K562 (cell line): Measurements from ENCODE around the gene ZNF865. TPM values are rescaled to one million over a fixed set of nuclear protein-coding genes. Genes with fewer than 3 reads are reported as not detected.

Experiments used
- ATAC-seq: fragments of 200-7000 bp; cut with Tn5 transposase; 3 replicates; pipeline ENCODE4 v1.9.1; 2020; ENCODE audit warnings: moderate library complexity
- BruUV-seq: library from RNA; stranded (reverse); fragments of 400-500 nt; replicated peaks from 2 replicates; lab custom pipeline; 2021; lab: Mats Ljungman, UMichigan
- CTCF ChIA-PET: fragments of 300-600 bp; formaldehyde crosslinking; extraction: SDS; loops from one replicate; lab custom pipeline; 2021; ENCODE audit warnings: low intra/inter-chr PET ratio; lab: Yijun Ruan, JAX
- POLR2A ChIA-PET: fragments of 300-600, 350-650 bp; sonication (Branson Sonifier 250); formaldehyde crosslinking; extraction: SDS; loops from one replicate; lab custom pipeline; 2021; ENCODE audit warnings: antibody characterized with exemption, inconsistent platforms; lab: Yijun Ruan, JAX
- DNase-seq, 4 experiments: peaks; one replicate each; pipeline versions ENCODE4 v3.0.0 to v3.0.0-alpha.2; 2011 to 2018; ENCODE audit warnings: low spot score in 3 of 4, mixed read lengths in 3 of 4; ENCODE audit errors: extremely low read depth in 1 of 4
- FAIRE-seq: peaks from 2 replicates; lab custom pipeline; 2011; peaks lifted over from hg19 to GRCh38; lab: Jason Lieb, UNC
- H2AFZ ChIP-seq: 2 replicates; pipeline ENCODE4 v1.6.0; 2011; ENCODE audit warnings: low read depth, low read length, control low read depth, inconsistent platforms
- H3K27ac ChIP-seq: fragments of 200-600 bp; 3 replicates; pipeline ENCODE4 v1.8.0; 2011; ENCODE audit warnings: low read depth, mild to moderate bottlenecking, control low read depth, inconsistent platforms, low read length, moderate library complexity, mixed read lengths; ENCODE audit errors: extremely low read depth
- H3K27me3 ChIP-seq, 2 experiments: fragments of 300-600 bp in 1 of 2; 2 replicates in 1 of 2; 3 replicates in 1 of 2; pipeline versions ENCODE4 v1.6.0 to v1.8.0; 2011; ENCODE audit warnings: inconsistent platforms in 2 of 2, low read length in 2 of 2, mild to moderate bottlenecking in 1 of 2, mixed read lengths in 1 of 2, moderate library complexity in 1 of 2; ENCODE audit not compliant: control insufficient read depth in 2 of 2, insufficient read depth in 2 of 2
- H3K36me3 ChIP-seq: fragments of 300-600 bp; 3 replicates; pipeline ENCODE4 v1.8.0; 2011; ENCODE audit warnings: mild to moderate bottlenecking, low read length, inconsistent platforms; ENCODE audit not compliant: control insufficient read depth, insufficient read depth
- H3K4me1 ChIP-seq, 2 experiments: fragments of 200-600 bp in 1 of 2; replicated peaks in 1 of 2; 2 replicates in 1 of 2; 3 replicates in 1 of 2; pipeline versions ENCODE4 v1.5.1 to v1.8.0; 2011; ENCODE audit warnings: inconsistent platforms in 2 of 2, low read length in 2 of 2, mild to moderate bottlenecking in 1 of 2, mixed read lengths in 1 of 2, moderate library complexity in 1 of 2; ENCODE audit not compliant: control insufficient read depth in 2 of 2, insufficient read depth in 2 of 2
- H3K4me2 ChIP-seq: 2 replicates; pipeline ENCODE4 v1.6.1; 2011; ENCODE audit warnings: low read length, control low read depth, inconsistent platforms, mixed read lengths; ENCODE audit not compliant: insufficient read depth
- H3K4me3 ChIP-seq: fragments of 200-600 bp; sonication (generic), shearing (Covaris generic); 2 replicates; pipeline ENCODE4 v1.5.1; 2016; ENCODE audit warnings: control low read depth, inconsistent platforms
- H3K79me2 ChIP-seq: fragments of 200-600 bp; 3 replicates; pipeline ENCODE4 v1.8.0; 2011; ENCODE audit warnings: low read length, inconsistent platforms; ENCODE audit not compliant: control insufficient read depth, insufficient read depth
- H3K9ac ChIP-seq, 2 experiments: 2 replicates each; pipeline versions ENCODE4 v1.6.0 to v1.6.1; 2011; ENCODE audit warnings: low read depth in 2 of 2, low read length in 2 of 2, control low read depth in 1 of 2, inconsistent platforms in 1 of 2, mild to moderate bottlenecking in 1 of 2, mixed read lengths in 1 of 2; ENCODE audit not compliant: insufficient read depth in 1 of 2
- H3K9me1 ChIP-seq: one replicate; pipeline ENCODE4 v1.6.0; 2011; ENCODE audit warnings: inconsistent platforms, mild to moderate bottlenecking, low read length, moderate library complexity; ENCODE audit not compliant: control insufficient read depth, insufficient read depth
- H3K9me3 ChIP-seq: replicated peaks from 2 replicates; pipeline ENCODE4 v1.5.1; 2011; ENCODE audit warnings: low read depth, low read length, inconsistent platforms; ENCODE audit not compliant: control insufficient read depth, insufficient read depth
- H4K20me1 ChIP-seq: replicated peaks from 2 replicates; pipeline ENCODE4 v1.6.1; 2011; ENCODE audit warnings: low read length, inconsistent platforms, mixed read lengths; ENCODE audit not compliant: control insufficient read depth, insufficient read depth
- BHLHE40 ChIP-seq: IDR thresholded peaks from 2 replicates; pipeline ENCODE4 v1.6.1; 2011; ENCODE audit warnings: low read length, improper control_type of control experiment
- DACH1 ChIP-seq: fragments of 450-650 bp; IDR thresholded peaks from 2 replicates; pipeline ENCODE4 v1.6.1; 2018; ENCODE audit not compliant: partially characterized antibody
- E2F5 ChIP-seq: sonication (generic); formaldehyde crosslinking; IDR thresholded peaks from 2 replicates; pipeline ENCODE4 v1.8.0; 2022; ENCODE audit warnings: mild to moderate bottlenecking, missing genetic modification reagents
- E2F8 ChIP-seq: fragments of 450-650 bp; IDR thresholded peaks from 2 replicates; pipeline ENCODE4 v1.7.1; 2018; ENCODE audit warnings: mild to moderate bottlenecking, low read depth; ENCODE audit not compliant: partially characterized antibody
- ELK3 ChIP-seq: fragments of 450-650 bp; formaldehyde crosslinking; IDR thresholded peaks from 2 replicates; pipeline ENCODE4 v1.4.0; 2020; ENCODE audit warnings: mild to moderate bottlenecking
- HIVEP1 ChIP-seq: fragments of 250-450 bp; sonication (Bioruptor Pico); IDR thresholded peaks from 2 replicates; pipeline ENCODE4 v1.4.0; 2020; ENCODE audit warnings: mild to moderate bottlenecking
- HOXB6 ChIP-seq: fragments of 250-450 bp; sonication (Bioruptor Pico); IDR thresholded peaks from 2 replicates; pipeline ENCODE4 v1.5.1; 2022; ENCODE audit warnings: mild to moderate bottlenecking, borderline replicate concordance
- NCOR1 ChIP-seq: fragments of 450-650 bp; IDR thresholded peaks from 2 replicates; pipeline ENCODE4 v1.6.1; 2016; ENCODE audit warnings: mild to moderate bottlenecking, moderate library complexity
- NR2C2 ChIP-seq, 2 experiments: fragments of 200-800 bp in 1 of 2; sonication (Bioruptor generic) in 1 of 2; sonication (generic) in 1 of 2; formaldehyde crosslinking in 1 of 2; IDR thresholded peaks; 2 replicates each; pipeline versions ENCODE4 v1.6.1 to v1.8.0; 2016 to 2022; ENCODE audit warnings: mild to moderate bottlenecking in 1 of 2, missing compliant biosample characterization in 1 of 2, missing genetic modification characterization in 1 of 2, missing genetic modification reagents in 1 of 2
- SREBF2 ChIP-seq: sonication (generic); formaldehyde crosslinking; IDR thresholded peaks from 2 replicates; pipeline ENCODE4 v1.4.0; 2020; ENCODE audit warnings: mild to moderate bottlenecking, missing genetic modification reagents
- SRSF9 ChIP-seq: fragments of 200-400 bp; formaldehyde crosslinking; IDR thresholded peaks from 2 replicates; pipeline ENCODE4 v1.6.1; 2017; ENCODE audit warnings: low read depth, low read length, borderline replicate concordance
- ZBTB1 ChIP-seq: sonication (generic); formaldehyde crosslinking; IDR thresholded peaks from 2 replicates; pipeline ENCODE4 v1.8.1; 2023; ENCODE audit warnings: missing genetic modification reagents, low read depth, mild to moderate bottlenecking, borderline replicate concordance
- ZBTB33 ChIP-seq: sonication (generic); formaldehyde crosslinking; IDR thresholded peaks from 2 replicates; pipeline ENCODE4 v1.8.1; 2023; ENCODE audit warnings: mild to moderate bottlenecking, missing genetic modification reagents
- ZNF239 ChIP-seq: fragments of 250-450 bp; sonication (Bioruptor Pico); IDR thresholded peaks from 2 replicates; pipeline ENCODE4 v1.4.0; 2020; ENCODE audit warnings: mild to moderate bottlenecking
- ZNF3 ChIP-seq: fragments of 250-450 bp; sonication (Bioruptor Pico); IDR thresholded peaks from 2 replicates; pipeline ENCODE4 v1.5.0; 2021; ENCODE audit warnings: mild to moderate bottlenecking, moderate library complexity
- WGBS: fragments of 100-300 bp; shearing (Covaris generic); methylation state at CpG from one replicate; pipeline ENCODE4 v1.1.6; 2016; ENCODE audit warnings: low coverage, mixed read lengths; ENCODE audit not compliant: insufficient coverage; ENCODE audit errors: missing lambda C conversion rate; 5-methylcytosine and 5-hydroxymethylcytosine counted together
- in situ Hi-C: fragments of 300-500 bp; cut with MboI; formaldehyde crosslinking; loops from 4 replicates; pipeline ENCODE4 v1.15.0; 2018; ENCODE audit warnings: inconsistent platforms, mixed read lengths
- intact Hi-C: fragments of 100-400 bp; cut with micrococcal nuclease; formaldehyde crosslinking; loops from 2 replicates; pipeline ENCODE4 v1.14.2; 2022
- polyA plus RNA-seq, 8 experiments: library from polyadenylated mRNA; depleted of rRNA in 4 of 8; stranded (reverse) in 5 of 8; unstranded in 3 of 8; fragments of >200 nt; fragmentation: Nextera tagmentation in 2 of 8; fragmentation: Illumina TruSeq in 1 of 8; extraction: Ambion mirVana in 2 of 8; extraction: Trizol in 1 of 8; gene quantifications; 2 replicates each; pipeline versions ENCODE4 v1.2.1 to v1.2.3, GENCODE V29; 2011 to 2014; ENCODE audit warnings: inconsistent platforms in 1 of 8, missing spikeins in 1 of 8
- total RNA-seq, 7 experiments: library from RNA; depleted of rRNA in 6 of 7; stranded (reverse); fragments of >200 nt in 6 of 7; fragmentation: Illumina TruSeq in 2 of 7; extraction: Trizol in 2 of 7; gene quantifications; 2 replicates each; pipeline versions ENCODE4 v1.2.1 to v1.2.3, GENCODE V29; 2011 to 2021; ENCODE audit warnings: low replicate concordance in 1 of 7

ZNF865 gene
- total and polyA plus RNA-seq, 9 of the 15 experiments (the other 6 are each of a cell fraction or from before 2014, with no cell fraction given), result 0.40 to 18.8 (median 1.6) TPM; not detected in 2

- peak; percentile 20 for ATAC-seq
- H2AFZ ChIP-seq, result peak overlapping the region; percentile 58
- peak; percentile 54 for FAIRE-seq
- peak; percentile 93 for TF ChIP-seq ZBTB1 (CRISPR knock-in tag)
- TF ChIP-seq DACH1, result no peak
- TF ChIP-seq ZNF239 (CRISPR knock-in tag), result no peak
- TF ChIP-seq NR2C2 (CRISPR knock-in tag; IDR thresholded peaks at IDR 0.05), result peak; percentile 77
- TF ChIP-seq NR2C2 (tag; IDR thresholded peaks at IDR 0.05), result no peak
- no peak for TF ChIP-seq ELK3 (CRISPR knock-in tag)
- TF ChIP-seq ZNF3, result no peak
- no peak for TF ChIP-seq HOXB6
- TF ChIP-seq SREBF2 (CRISPR knock-in tag), result no peak
- no peak for TF ChIP-seq NCOR1
- peak; percentile 61 for TF ChIP-seq BHLHE40
- TF ChIP-seq E2F5 (CRISPR knock-in tag), result peak; percentile 99
- peak; percentile 100 for TF ChIP-seq ZBTB33 (CRISPR knock-in tag)
- no peak for TF ChIP-seq E2F8
- TF ChIP-seq HIVEP1 (CRISPR knock-in tag), result peak; percentile 81; the same call in 1 of the 2 replicates
- TF ChIP-seq SRSF9, result no peak
These were observed 34.7 kb downstream of the ZNF865 start for GRCh38 chr19:55640043-55640576.

More at GRCh38 chr19:55640043-55640576, 34.7 kb downstream of the ZNF865 start:
- no peaks in the 10 kb centered on the region for H3K9me1 ChIP-seq
- TSS peak; percentile 86 for BruUV-seq
- H4K20me1 ChIP-seq, result no peaks in the 10 kb centered on the region
- whole genome bisulfite sequencing, result 32% methylated on average over 32 of the region's 38 CpGs
- peaks cover 85% of the 10 kb centered on the region for H3K79me2 ChIP-seq
- H3K27ac ChIP-seq, result peak overlapping the region; percentile 74
- ChIA-PET POLR2A (interaction anchor here (0.7 to 1.0 kb wide), 3 partner anchors 14 to 45 kb away, joined by 3 to 5 read pairs (median 4); no protein-coding TSS in a partner anchor), CTCF (interaction anchor here (1.1 kb wide), 1 partner anchor 14 kb away, joined by 5 read pairs; no protein-coding TSS in a partner anchor)
- H3K27me3 ChIP-seq, result no peaks in the 10 kb centered on the region
- peaks cover 24% of the 10 kb centered on the region; the same call in 2 of the 3 replicates for H3K36me3 ChIP-seq
- H3K4me3 ChIP-seq, result peak overlapping the region; percentile 94
- peak overlapping the region; percentile 62 to 89 for H3K9ac ChIP-seq
- peaks cover 42 to 69% of the 10 kb centered on the region in 2 experiments for H3K4me1 ChIP-seq
- DNase-seq, result peak; percentile 62 to 81 (median 67)
- in situ Hi-C loops (loop anchor here (25.0 kb wide), 2 partner anchors 503 to 672 kb away; partner anchors contain the start of genes TNNT1 and ZSCAN5A), intact Hi-C loops (no loop called here)
- no peaks in the 10 kb centered on the region for H3K9me3 ChIP-seq
- peak overlapping the region; percentile 69 for H3K4me2 ChIP-seq
